Measurements from ENCODE around the gene CWC27.

Gene CWC27

DNA sequence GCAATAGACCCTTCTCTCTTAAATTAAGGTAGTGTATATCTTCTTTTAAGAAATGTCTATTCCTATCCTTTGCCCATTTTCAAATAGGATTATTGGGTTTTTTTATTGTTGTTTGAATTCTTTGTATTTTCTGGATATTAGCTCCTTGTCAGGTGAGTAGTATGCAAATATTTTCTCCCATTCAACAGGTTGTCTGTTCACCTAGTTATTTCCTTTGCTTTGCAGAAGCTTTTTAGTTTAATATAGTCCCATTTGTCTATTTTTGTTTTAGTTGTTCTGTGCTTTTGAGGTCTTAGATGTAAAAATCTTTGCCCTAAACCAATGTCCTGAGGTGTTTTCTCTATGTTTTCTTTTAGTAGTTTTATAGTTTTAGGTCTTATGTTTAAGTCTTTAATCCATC, 104.7 kb downstream of the CWC27 start:
- H3K27ac ChIP-seq (replicated peaks) = no peak overlapping the region
- no peak overlapping the region for H3K4me3 ChIP-seq (replicated peaks; ENCODE audit: insufficient read depth, low read length)
- no peak for DNase-seq (ENCODE audit: low read depth in 1 of 2, low spot score in 1 of 2)
- no peaks in the 10 kb centered on the region for H3K27me3 ChIP-seq (ENCODE audit: insufficient read depth, poor library complexity, severe bottlenecking)
- TF ChIP-seq, protein P1, sequence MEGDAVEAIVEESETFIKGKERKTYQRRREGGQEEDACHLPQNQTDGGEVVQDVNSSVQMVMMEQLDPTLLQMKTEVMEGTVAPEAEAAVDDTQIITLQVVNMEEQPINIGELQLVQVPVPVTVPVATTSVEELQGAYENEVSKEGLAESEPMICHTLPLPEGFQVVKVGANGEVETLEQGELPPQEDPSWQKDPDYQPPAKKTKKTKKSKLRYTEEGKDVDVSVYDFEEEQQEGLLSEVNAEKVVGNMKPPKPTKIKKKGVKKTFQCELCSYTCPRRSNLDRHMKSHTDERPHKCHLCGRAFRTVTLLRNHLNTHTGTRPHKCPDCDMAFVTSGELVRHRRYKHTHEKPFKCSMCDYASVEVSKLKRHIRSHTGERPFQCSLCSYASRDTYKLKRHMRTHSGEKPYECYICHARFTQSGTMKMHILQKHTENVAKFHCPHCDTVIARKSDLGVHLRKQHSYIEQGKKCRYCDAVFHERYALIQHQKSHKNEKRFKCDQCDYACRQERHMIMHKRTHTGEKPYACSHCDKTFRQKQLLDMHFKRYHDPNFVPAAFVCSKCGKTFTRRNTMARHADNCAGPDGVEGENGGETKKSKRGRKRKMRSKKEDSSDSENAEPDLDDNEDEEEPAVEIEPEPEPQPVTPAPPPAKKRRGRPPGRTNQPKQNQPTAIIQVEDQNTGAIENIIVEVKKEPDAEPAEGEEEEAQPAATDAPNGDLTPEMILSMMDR (IDR thresholded peaks at IDR 0.05; ENCODE audit: insufficient read depth, low read length) = no peak
- TF ChIP-seq POLR2AphosphoS5 (IDR thresholded peaks at IDR 0.05; ENCODE audit: low read depth) (no peak), SPI1 (IDR thresholded peaks at IDR 0.05; ENCODE audit: borderline replicate concordance, low read depth) (no peak)
- TF ChIP-seq, protein P2, sequence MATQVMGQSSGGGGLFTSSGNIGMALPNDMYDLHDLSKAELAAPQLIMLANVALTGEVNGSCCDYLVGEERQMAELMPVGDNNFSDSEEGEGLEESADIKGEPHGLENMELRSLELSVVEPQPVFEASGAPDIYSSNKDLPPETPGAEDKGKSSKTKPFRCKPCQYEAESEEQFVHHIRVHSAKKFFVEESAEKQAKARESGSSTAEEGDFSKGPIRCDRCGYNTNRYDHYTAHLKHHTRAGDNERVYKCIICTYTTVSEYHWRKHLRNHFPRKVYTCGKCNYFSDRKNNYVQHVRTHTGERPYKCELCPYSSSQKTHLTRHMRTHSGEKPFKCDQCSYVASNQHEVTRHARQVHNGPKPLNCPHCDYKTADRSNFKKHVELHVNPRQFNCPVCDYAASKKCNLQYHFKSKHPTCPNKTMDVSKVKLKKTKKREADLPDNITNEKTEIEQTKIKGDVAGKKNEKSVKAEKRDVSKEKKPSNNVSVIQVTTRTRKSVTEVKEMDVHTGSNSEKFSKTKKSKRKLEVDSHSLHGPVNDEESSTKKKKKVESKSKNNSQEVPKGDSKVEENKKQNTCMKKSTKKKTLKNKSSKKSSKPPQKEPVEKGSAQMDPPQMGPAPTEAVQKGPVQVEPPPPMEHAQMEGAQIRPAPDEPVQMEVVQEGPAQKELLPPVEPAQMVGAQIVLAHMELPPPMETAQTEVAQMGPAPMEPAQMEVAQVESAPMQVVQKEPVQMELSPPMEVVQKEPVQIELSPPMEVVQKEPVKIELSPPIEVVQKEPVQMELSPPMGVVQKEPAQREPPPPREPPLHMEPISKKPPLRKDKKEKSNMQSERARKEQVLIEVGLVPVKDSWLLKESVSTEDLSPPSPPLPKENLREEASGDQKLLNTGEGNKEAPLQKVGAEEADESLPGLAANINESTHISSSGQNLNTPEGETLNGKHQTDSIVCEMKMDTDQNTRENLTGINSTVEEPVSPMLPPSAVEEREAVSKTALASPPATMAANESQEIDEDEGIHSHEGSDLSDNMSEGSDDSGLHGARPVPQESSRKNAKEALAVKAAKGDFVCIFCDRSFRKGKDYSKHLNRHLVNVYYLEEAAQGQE (IDR thresholded peaks at IDR 0.05; ENCODE audit: insufficient replicate concordance, low read depth) = no peak

DNA sequence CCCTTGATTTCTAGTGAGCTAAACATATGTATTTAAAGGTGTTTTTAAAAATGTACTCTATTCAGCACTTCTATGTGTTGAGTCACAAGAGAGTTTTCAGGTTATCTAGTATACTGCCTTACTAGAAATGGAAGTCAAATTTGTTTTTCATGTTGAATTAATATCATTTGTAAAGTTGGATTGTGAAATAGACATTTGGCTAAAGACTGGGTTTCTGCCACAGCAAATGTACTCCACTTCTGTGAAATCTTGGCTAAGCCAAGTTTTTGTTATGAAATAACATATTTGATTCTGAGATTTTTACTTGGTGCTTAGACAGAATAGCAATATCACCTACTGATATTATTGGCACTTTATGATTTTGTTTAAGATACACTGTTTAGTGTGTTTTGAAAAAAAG, 106.0 kb downstream of the CWC27 start:
- H3K27me3 ChIP-seq (ENCODE audit: insufficient read depth, poor library complexity, severe bottlenecking) = no peaks in the 10 kb centered on the region
- TF ChIP-seq GABPA (IDR thresholded peaks at IDR 0.05; ENCODE audit: low read depth) = no peak
- TF ChIP-seq, protein P2 (IDR thresholded peaks at IDR 0.05; ENCODE audit: insufficient replicate concordance, low read depth) = no peak
- no peak for TF ChIP-seq SPI1 (IDR thresholded peaks at IDR 0.05; ENCODE audit: borderline replicate concordance, low read depth)
- TF ChIP-seq, protein P1 (IDR thresholded peaks at IDR 0.05; ENCODE audit: insufficient read depth, low read length) = no peak
- no peak for TF ChIP-seq POLR2AphosphoS5 (IDR thresholded peaks at IDR 0.05; ENCODE audit: low read depth)
- no peak for DNase-seq (ENCODE audit: low read depth in 1 of 2, low spot score in 1 of 2)

DNA sequence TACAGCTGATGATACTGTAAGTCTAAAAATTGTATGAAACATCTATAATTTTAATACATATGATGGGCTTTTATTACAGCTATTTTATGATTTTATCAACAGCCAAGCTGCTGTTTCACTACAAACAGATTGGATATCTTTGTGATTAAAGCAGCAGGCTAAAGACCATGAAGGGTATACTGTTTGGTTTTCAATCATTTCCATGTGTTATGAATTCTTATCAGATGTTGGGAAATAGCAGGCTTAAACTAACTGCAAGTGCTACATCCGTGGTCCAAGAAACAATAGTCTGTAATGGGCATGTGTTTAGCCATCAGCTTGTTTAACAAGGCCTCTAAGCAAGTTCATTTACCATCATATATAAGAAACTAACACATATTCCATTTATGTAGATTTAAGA, 107.5 kb downstream of the CWC27 start:
- DNase-seq (ENCODE audit: low read depth in 1 of 2, low spot score in 1 of 2) = no peak
- TF ChIP-seq, protein P1 (IDR thresholded peaks at IDR 0.05; ENCODE audit: insufficient read depth, low read length) = no peak
- TF ChIP-seq, protein P2 (IDR thresholded peaks at IDR 0.05; ENCODE audit: insufficient replicate concordance, low read depth) = no peak
- no peak for TF ChIP-seq POLR2AphosphoS5 (IDR thresholded peaks at IDR 0.05; ENCODE audit: low read depth)
- no peak for TF ChIP-seq SPI1 (IDR thresholded peaks at IDR 0.05; ENCODE audit: borderline replicate concordance, low read depth)
- TF ChIP-seq GABPA (IDR thresholded peaks at IDR 0.05; ENCODE audit: low read depth) = no peak
- Histone ChIP-seq H3K4me3 (replicated peaks; ENCODE audit: insufficient read depth, low read length) (no peak overlapping the region), H3K27ac (replicated peaks) (no peak overlapping the region), H3K27me3 (ENCODE audit: insufficient read depth, poor library complexity, severe bottlenecking) (no peaks in the 10 kb centered on the region)

More for the DNA sequence above, 106.0 kb downstream of the CWC27 start:
- no peak overlapping the region for H3K27ac ChIP-seq (replicated peaks)
- no peak overlapping the region for H3K4me3 ChIP-seq (replicated peaks; ENCODE audit: insufficient read depth, low read length)
